Measurements from ENCODE around the gene RINL.

- TF ChIP-seq CTCF (IDR thresholded peaks at IDR 0.05), result no peak
- TF ChIP-seq EP300 (IDR thresholded peaks at IDR 0.05), result no peak
Measured at GRCh38 chr19:38830039-38830733, 47.9 kb downstream of the RINL start.

Data from ovary (tissue), 3 donors.